Hepatocyte (in vitro differentiated cells): ENCODE measurements around the gene PADI2.

Experiments
- CTCF ChIP-seq: fragments of 200-600 bp; sonication (generic); IDR thresholded peaks from 2 replicates; pipeline ENCODE4 v1.5.1; 2016; ENCODE audit warnings: antibody characterized with exemption, mild to moderate bottlenecking; ENCODE audit not compliant: poor library complexity
- EZH2 ChIP-seq: fragments of 200-600 bp; sonication (generic); IDR thresholded peaks from 2 replicates; pipeline ENCODE4 v1.6.1; 2016; ENCODE audit warnings: antibody characterized with exemption, mild to moderate bottlenecking, borderline replicate concordance

DNA sequence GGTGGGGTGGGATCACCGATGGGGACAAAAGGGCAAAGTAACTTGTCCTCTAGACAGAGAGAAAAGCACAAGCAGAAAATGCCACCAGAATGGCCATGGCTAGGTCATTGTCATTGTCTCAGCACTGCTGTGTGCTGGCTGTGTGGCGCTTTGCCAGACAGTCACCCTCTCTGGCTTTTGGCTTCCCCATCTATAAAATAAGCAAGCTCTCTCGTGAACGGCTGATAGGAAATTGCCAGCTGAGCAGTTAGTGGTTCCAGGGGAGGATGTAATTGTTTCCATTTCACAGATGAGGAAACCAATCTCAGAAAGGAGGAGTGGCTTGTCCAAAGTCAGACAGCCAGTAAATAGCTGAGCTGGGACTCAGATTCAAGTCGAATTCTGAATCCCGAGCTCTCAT lies 32.5 kb downstream of the PADI2 start:
- TF ChIP-seq CTCF, result no peak
- no peak for TF ChIP-seq EZH2
